SK-N-SH (cell line): ENCODE data around the gene CTNNA3. TPM values are rescaled to one million over a fixed set of nuclear protein-coding genes. Genes with fewer than 3 reads are reported as not detected.

Experiments used
- CTCF ChIA-PET: fragments of 300-600, 350-600 bp; formaldehyde crosslinking; extraction: SDS; loops from one replicate; lab custom pipeline; 2021; lab: Yijun Ruan, JAX
- POLR2A ChIA-PET: fragments of 350-600 bp; sonication (Branson Sonifier 250); formaldehyde crosslinking; extraction: SDS; loops from one replicate; lab custom pipeline; 2020; ENCODE audit warnings: antibody characterized with exemption, inconsistent platforms; lab: Yijun Ruan, JAX
- DNase-seq: peaks from one replicate; pipeline ENCODE4 v3.0.0; 2012
- H2AFZ ChIP-seq: fragments of 200-600 bp; sonication (generic); 2 replicates; pipeline ENCODE4 v1.8.1; 2016; ENCODE audit warnings: antibody characterized with exemption, mild to moderate bottlenecking, low read depth
- H3F3A ChIP-seq: fragments of 200-600 bp; sonication (generic); replicated peaks from 2 replicates; pipeline ENCODE3; 2016; ENCODE audit warnings: antibody characterized with exemption, mild to moderate bottlenecking; ENCODE audit not compliant: insufficient read depth
- H3K27ac ChIP-seq, 2 experiments: fragments of 200-500 bp in 1 of 2; fragments of 200-600 bp in 1 of 2; sonication (Bioruptor generic) in 1 of 2; sonication (generic), shearing (Covaris generic) in 1 of 2; 2 replicates each; pipeline versions ENCODE4 v1.5.1 to v1.6.1; 2014 to 2016; ENCODE audit warnings: low read depth in 2 of 2, inconsistent platforms in 1 of 2, low read length in 1 of 2, mild to moderate bottlenecking in 1 of 2, mixed read lengths in 1 of 2
- H3K27me3 ChIP-seq: fragments of 200-600 bp; sonication (generic), shearing (Covaris generic); 2 replicates; pipeline ENCODE4 v1.6.1; 2016; ENCODE audit warnings: mixed run types; ENCODE audit not compliant: insufficient read depth
- H3K36me3 ChIP-seq, 2 experiments: fragments of 200-500 bp in 1 of 2; fragments of 200-600 bp in 1 of 2; sonication (Bioruptor generic) in 1 of 2; sonication (generic) in 1 of 2; replicated peaks in 1 of 2; 2 replicates each; pipeline versions ENCODE3 to v1.5.1; 2014 to 2016; ENCODE audit warnings: low read length in 1 of 2, mild to moderate bottlenecking in 1 of 2; ENCODE audit not compliant: insufficient read depth in 2 of 2, control insufficient read depth in 1 of 2
- H3K4me1 ChIP-seq, 2 experiments: fragments of 200-500 bp in 1 of 2; fragments of 200-600 bp in 1 of 2; sonication (Bioruptor generic) in 1 of 2; sonication (generic), shearing (Covaris generic) in 1 of 2; 2 replicates each; pipeline versions ENCODE4 v1.5.1 to v1.6.1; 2014 to 2016; ENCODE audit warnings: low read depth in 1 of 2, low read length in 1 of 2, mixed run types in 1 of 2; ENCODE audit not compliant: insufficient read depth in 2 of 2, control insufficient read depth in 1 of 2
- H3K4me2 ChIP-seq: fragments of 200-600 bp; sonication (generic), shearing (Covaris generic); 2 replicates; pipeline ENCODE4 v1.6.1; 2017; ENCODE audit warnings: mixed run types
- H3K4me3 ChIP-seq, 2 experiments: fragments of 200-500 bp in 1 of 2; fragments of 200-600 bp in 1 of 2; sonication (Bioruptor generic) in 1 of 2; sonication (generic), shearing (Covaris generic) in 1 of 2; 2 replicates each; pipeline versions ENCODE4 v1.5.1 to v1.8.1; 2014 to 2016; ENCODE audit warnings: low read depth in 2 of 2, inconsistent platforms in 1 of 2, low read length in 1 of 2, mild to moderate bottlenecking in 1 of 2, mixed read lengths in 1 of 2, moderate library complexity in 1 of 2
- H3K79me2 ChIP-seq: fragments of 200-600 bp; sonication (generic); 2 replicates; pipeline ENCODE4 v1.8.1; 2017; ENCODE audit warnings: mild to moderate bottlenecking; ENCODE audit not compliant: insufficient read depth
- H3K9ac ChIP-seq: fragments of 200-600 bp; sonication (generic); 2 replicates; pipeline ENCODE4 v1.6.1; 2017; ENCODE audit warnings: mixed run types
- H3K9me2 ChIP-seq: fragments of 200-600 bp; sonication (generic); 2 replicates; pipeline ENCODE4 v1.6.1; 2017; ENCODE audit warnings: mixed run types
- H3K9me3 ChIP-seq: fragments of 200-600 bp; sonication (generic); 2 replicates; pipeline ENCODE4 v1.6.1; 2017; ENCODE audit warnings: mixed run types, mild to moderate bottlenecking, moderate library complexity
- H4K20me1 ChIP-seq: fragments of 200-600 bp; sonication (generic); 2 replicates; pipeline ENCODE4 v1.6.1; 2017; ENCODE audit warnings: mild to moderate bottlenecking, mixed run types; ENCODE audit not compliant: insufficient read depth
- CHD2 ChIP-seq: fragments of 150-350 bp; IDR thresholded peaks from 2 replicates; pipeline ENCODE4 v1.6.1; 2018; ENCODE audit warnings: low read length; ENCODE audit not compliant: partially characterized antibody
- ELF1 ChIP-seq: IDR thresholded peaks from 2 replicates; pipeline ENCODE4 v1.4.0; 2012
- EP300 ChIP-seq, 2 experiments: IDR thresholded peaks; 2 replicates each; pipeline versions ENCODE4 v1.4.0 to v1.6.1; 2012; ENCODE audit warnings: borderline replicate concordance in 1 of 2, low read depth in 1 of 2, low read length in 1 of 2
- EZH2phosphoT487 ChIP-seq: fragments of 200-600 bp; sonication (generic); IDR thresholded peaks from 2 replicates; pipeline ENCODE4 v1.6.1; 2017; ENCODE audit warnings: low read depth, mixed run types, mild to moderate bottlenecking, antibody characterized with exemption, moderate library complexity, borderline replicate concordance
- JUND ChIP-seq: IDR thresholded peaks from 2 replicates; pipeline ENCODE4 v1.4.0; 2012
- MXI1 ChIP-seq: IDR thresholded peaks from 2 replicates; pipeline ENCODE4 v1.6.1; 2012; ENCODE audit warnings: mild to moderate bottlenecking, low read depth, low read length, improper control_type of control experiment
- NRF1 ChIP-seq: IDR thresholded peaks from 2 replicates; pipeline ENCODE4 v1.6.1; 2012; ENCODE audit warnings: low read depth, mild to moderate bottlenecking, low read length
- PBX3 ChIP-seq: IDR thresholded peaks from 2 replicates; pipeline ENCODE4; 2012
- REST ChIP-seq: IDR thresholded peaks from 2 replicates; pipeline ENCODE4 v1.6.1; 2012; ENCODE audit warnings: mild to moderate bottlenecking, low read depth, low read length, moderate library complexity
- RFX5 ChIP-seq: IDR thresholded peaks from 2 replicates; pipeline ENCODE4 v1.6.1; 2012; ENCODE audit warnings: mild to moderate bottlenecking, improper control_type of control experiment, low read length
- RXRA ChIP-seq: IDR thresholded peaks from 2 replicates; pipeline ENCODE4 v1.4.0; 2012; ENCODE audit warnings: low read depth, mild to moderate bottlenecking, borderline replicate concordance
- SMC3 ChIP-seq: IDR thresholded peaks from 2 replicates; pipeline ENCODE4 v1.6.1; 2012; ENCODE audit warnings: low read depth, low read length, improper control_type of control experiment
- TAF1 ChIP-seq: IDR thresholded peaks from 2 replicates; pipeline ENCODE4 v1.6.1; 2012; ENCODE audit warnings: low read depth, mild to moderate bottlenecking, low read length, moderate library complexity, borderline replicate concordance
- ZBTB33 ChIP-seq: IDR thresholded peaks from 2 replicates; pipeline ENCODE4 v1.4.0; 2012; ENCODE audit warnings: low read depth, borderline replicate concordance
- WGBS: methylation state at CpG from one replicate; pipeline ENCODE4 v1.1.6; 2017; ENCODE audit warnings: low lambda C conversion rate; 5-methylcytosine and 5-hydroxymethylcytosine counted together
- polyA plus RNA-seq, 3 experiments: library from polyadenylated mRNA; depleted of rRNA; stranded (reverse); fragments of >200 nt; gene quantifications; 2 replicates each; pipeline ENCODE4 v1.2.3, GENCODE V29; 2012
- TF ChIP-seq, protein P1 (sequence below): IDR thresholded peaks from 2 replicates; pipeline ENCODE4 v1.4.0; 2012; ENCODE audit warnings: low read depth, borderline replicate concordance
- TF ChIP-seq, protein P2 (sequence below): fragments of 200-600 bp; sonication (generic); IDR thresholded peaks from 2 replicates; pipeline ENCODE4 v1.6.1; 2017; ENCODE audit warnings: antibody characterized with exemption, mild to moderate bottlenecking, moderate library complexity
- TF ChIP-seq, protein P3 (sequence below): IDR thresholded peaks from 2 replicates; pipeline ENCODE4 v1.4.0; 2012; ENCODE audit warnings: low read depth

CTNNA3 gene
- polyA plus RNA-seq, 1 of the 3 experiments (the other 2 are of a cell fraction): not detected

- POLR2A ChIA-PET: no interaction called here
- no peak for TF ChIP-seq EZH2phosphoT487
- TF ChIP-seq EP300 (IDR thresholded peaks at IDR 0.05; ENCODE audit: borderline replicate concordance in 1 of 2, low read depth in 1 of 2, low read length in 1 of 2): no peak
- TF ChIP-seq PBX3: no peak
- no peak for TF ChIP-seq JUND
- no peak for TF ChIP-seq CHD2
- TF ChIP-seq, protein P1, sequence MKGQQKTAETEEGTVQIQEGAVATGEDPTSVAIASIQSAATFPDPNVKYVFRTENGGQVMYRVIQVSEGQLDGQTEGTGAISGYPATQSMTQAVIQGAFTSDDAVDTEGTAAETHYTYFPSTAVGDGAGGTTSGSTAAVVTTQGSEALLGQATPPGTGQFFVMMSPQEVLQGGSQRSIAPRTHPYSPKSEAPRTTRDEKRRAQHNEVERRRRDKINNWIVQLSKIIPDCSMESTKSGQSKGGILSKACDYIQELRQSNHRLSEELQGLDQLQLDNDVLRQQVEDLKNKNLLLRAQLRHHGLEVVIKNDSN: no peak
- no peak for TF ChIP-seq NRF1
- TF ChIP-seq RFX5: no peak
- no peak for TF ChIP-seq SMC3
- TF ChIP-seq, protein P2, sequence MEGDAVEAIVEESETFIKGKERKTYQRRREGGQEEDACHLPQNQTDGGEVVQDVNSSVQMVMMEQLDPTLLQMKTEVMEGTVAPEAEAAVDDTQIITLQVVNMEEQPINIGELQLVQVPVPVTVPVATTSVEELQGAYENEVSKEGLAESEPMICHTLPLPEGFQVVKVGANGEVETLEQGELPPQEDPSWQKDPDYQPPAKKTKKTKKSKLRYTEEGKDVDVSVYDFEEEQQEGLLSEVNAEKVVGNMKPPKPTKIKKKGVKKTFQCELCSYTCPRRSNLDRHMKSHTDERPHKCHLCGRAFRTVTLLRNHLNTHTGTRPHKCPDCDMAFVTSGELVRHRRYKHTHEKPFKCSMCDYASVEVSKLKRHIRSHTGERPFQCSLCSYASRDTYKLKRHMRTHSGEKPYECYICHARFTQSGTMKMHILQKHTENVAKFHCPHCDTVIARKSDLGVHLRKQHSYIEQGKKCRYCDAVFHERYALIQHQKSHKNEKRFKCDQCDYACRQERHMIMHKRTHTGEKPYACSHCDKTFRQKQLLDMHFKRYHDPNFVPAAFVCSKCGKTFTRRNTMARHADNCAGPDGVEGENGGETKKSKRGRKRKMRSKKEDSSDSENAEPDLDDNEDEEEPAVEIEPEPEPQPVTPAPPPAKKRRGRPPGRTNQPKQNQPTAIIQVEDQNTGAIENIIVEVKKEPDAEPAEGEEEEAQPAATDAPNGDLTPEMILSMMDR: no peak
- TF ChIP-seq REST: no peak
- TF ChIP-seq ZBTB33: no peak
- no peak for TF ChIP-seq MXI1
- no peak for TF ChIP-seq TAF1
- no peak for TF ChIP-seq RXRA
- TF ChIP-seq, protein P3, sequence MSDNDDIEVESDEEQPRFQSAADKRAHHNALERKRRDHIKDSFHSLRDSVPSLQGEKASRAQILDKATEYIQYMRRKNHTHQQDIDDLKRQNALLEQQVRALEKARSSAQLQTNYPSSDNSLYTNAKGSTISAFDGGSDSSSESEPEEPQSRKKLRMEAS: no peak
- TF ChIP-seq ELF1: no peak
- Histone ChIP-seq H3K36me3 (no peaks in the 10 kb centered on the region), H3F3A (no peaks in the 10 kb centered on the region), H3K4me1 (no peaks in the 10 kb centered on the region), H3K9ac (no peak overlapping the region), H3K4me2 (no peak overlapping the region), H3K79me2 (no peaks in the 10 kb centered on the region), H3K27me3 (no peaks in the 10 kb centered on the region), H3K4me3 (no peak overlapping the region), H4K20me1 (no peaks in the 10 kb centered on the region), H3K27ac (no peak overlapping the region), H3K9me2 (no peaks in the 10 kb centered on the region), H3K9me3 (no peaks in the 10 kb centered on the region), H2AFZ (no peak overlapping the region)
- 25% methylated on average over 1 of the region's 1 CpG for WGBS
- CTCF ChIA-PET: no interaction called here
- DNase-seq: no peak
These were observed 1472.3 kb downstream of the CTNNA3 start for GRCh38 chr10:66223656-66224055.
